Inflammatory macrophage treated with lipopolysaccharide for 1 hour (primary cell): ENCODE measurements around the gene DOCK7.
A peak's percentile ranks its signal among the peaks of the same experiment; 100 is the strongest.
"Not testable (repeated sequence)": the region's sequence is repeated elsewhere in the genome, so short reads cannot be mapped to it uniquely, and the experiment has no call there.

ENCODE experiments used
- DNase-seq, 2 donors: peaks; one replicate each; pipeline ENCODE4 v3.0.0-alpha.2; 2020 to 2022

Gene DOCK7

GRCh38 chr1:62691062-62691844, 3.1 kb upstream of the DOCK7 start:
- no peak for DNase-seq

- DNase-seq = peak; percentile 61 to 68
These were observed 1.3 kb upstream of the DOCK7 start for GRCh38 chr1:62689524-62689923.

- DNase-seq = no peak
These were observed 500 bp upstream of the DOCK7 start for GRCh38 chr1:62688687-62689085.

GRCh38 chr1:62687421-62687902, 724 bp downstream of the DOCK7 start:
- peak in 1 of 2 donors; percentile 23 for DNase-seq

GRCh38 chr1:62686822-62687221, 1.4 kb downstream of the DOCK7 start:
- no peak for DNase-seq

GRCh38 chr1:62685431-62685859, 2.7 kb downstream of the DOCK7 start:
- DNase-seq = no peak

GRCh38 chr1:62682531-62682930, 5.7 kb downstream of the DOCK7 start:
- no peak for DNase-seq

- not testable (repeated sequence) for DNase-seq
These were observed 7.2 kb downstream of the DOCK7 start for GRCh38 chr1:62680992-62681391.

- DNase-seq = not testable (repeated sequence)
These were observed 10.4 kb downstream of the DOCK7 start for GRCh38 chr1:62677822-62678221.

GRCh38 chr1:62676611-62677356, 11.4 kb downstream of the DOCK7 start:
- peak; percentile 80 to 83 for DNase-seq

GRCh38 chr1:62673629-62674028, 14.6 kb downstream of the DOCK7 start:
- no peak for DNase-seq

GRCh38 chr1:62672029-62672428, 16.2 kb downstream of the DOCK7 start:
- DNase-seq = no peak

- DNase-seq = no peak
These were observed 33.4 kb downstream of the DOCK7 start for GRCh38 chr1:62654744-62655143.

- no peak for DNase-seq
These were observed 35.8 kb downstream of the DOCK7 start for GRCh38 chr1:62652387-62652786.

- DNase-seq = no peak
These were observed 44.9 kb downstream of the DOCK7 start for GRCh38 chr1:62643283-62643682.

- DNase-seq = no peak
These were observed 50.6 kb downstream of the DOCK7 start for GRCh38 chr1:62637392-62638105.

- DNase-seq = no peak
These were observed 59.7 kb downstream of the DOCK7 start for GRCh38 chr1:62628506-62628905.

GRCh38 chr1:62625415-62625814, 62.8 kb downstream of the DOCK7 start:
- peak in 1 of 2 donors; percentile 4 for DNase-seq

GRCh38 chr1:62621907-62622306, 66.3 kb downstream of the DOCK7 start:
- peak; percentile 85 to 95 for DNase-seq

GRCh38 chr1:62613890-62614289, 74.3 kb downstream of the DOCK7 start:
- DNase-seq = no peak

GRCh38 chr1:62613325-62613727, 74.9 kb downstream of the DOCK7 start:
- DNase-seq = no peak

GRCh38 chr1:62612770-62613169, 75.4 kb downstream of the DOCK7 start:
- no peak for DNase-seq

GRCh38 chr1:62610588-62610987, 77.6 kb downstream of the DOCK7 start:
- not testable (repeated sequence) for DNase-seq
